GM19025 (cell line): Measurements from ENCODE around the gene UROC1.

Source experiments
- ATAC-seq: cut with Tn5 transposase; IDR thresholded peaks from one replicate; pipeline ENCODE4 v1.9.1; 2021; ENCODE audit warnings: mild to moderate bottlenecking, low read depth, moderate library complexity; ENCODE audit not compliant: unreplicated experiment

The UROC1 gene

DNA sequence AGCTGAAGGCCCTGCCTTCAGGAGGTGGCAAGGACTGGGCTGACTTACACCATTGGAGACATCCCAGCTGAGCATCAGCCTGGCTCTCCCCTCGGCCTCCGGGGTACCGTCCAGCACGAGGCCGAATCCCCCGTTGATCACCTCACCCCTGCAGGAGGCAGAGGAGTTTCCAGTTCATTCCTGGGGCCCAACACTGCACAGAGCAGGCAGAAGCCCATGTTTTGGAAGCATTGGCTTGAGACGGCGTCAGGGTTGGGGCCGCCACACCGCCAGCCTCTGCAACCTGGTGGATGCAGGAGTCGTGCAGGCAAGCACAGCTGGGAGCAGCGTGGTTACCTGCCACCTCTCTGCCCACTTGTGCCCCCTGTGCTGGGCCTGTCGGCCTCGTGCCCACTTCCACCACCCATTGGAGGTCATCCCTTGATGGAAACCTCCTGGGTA is 34.2 kb downstream of the UROC1 start:
- ATAC-seq, result no peak

DNA sequence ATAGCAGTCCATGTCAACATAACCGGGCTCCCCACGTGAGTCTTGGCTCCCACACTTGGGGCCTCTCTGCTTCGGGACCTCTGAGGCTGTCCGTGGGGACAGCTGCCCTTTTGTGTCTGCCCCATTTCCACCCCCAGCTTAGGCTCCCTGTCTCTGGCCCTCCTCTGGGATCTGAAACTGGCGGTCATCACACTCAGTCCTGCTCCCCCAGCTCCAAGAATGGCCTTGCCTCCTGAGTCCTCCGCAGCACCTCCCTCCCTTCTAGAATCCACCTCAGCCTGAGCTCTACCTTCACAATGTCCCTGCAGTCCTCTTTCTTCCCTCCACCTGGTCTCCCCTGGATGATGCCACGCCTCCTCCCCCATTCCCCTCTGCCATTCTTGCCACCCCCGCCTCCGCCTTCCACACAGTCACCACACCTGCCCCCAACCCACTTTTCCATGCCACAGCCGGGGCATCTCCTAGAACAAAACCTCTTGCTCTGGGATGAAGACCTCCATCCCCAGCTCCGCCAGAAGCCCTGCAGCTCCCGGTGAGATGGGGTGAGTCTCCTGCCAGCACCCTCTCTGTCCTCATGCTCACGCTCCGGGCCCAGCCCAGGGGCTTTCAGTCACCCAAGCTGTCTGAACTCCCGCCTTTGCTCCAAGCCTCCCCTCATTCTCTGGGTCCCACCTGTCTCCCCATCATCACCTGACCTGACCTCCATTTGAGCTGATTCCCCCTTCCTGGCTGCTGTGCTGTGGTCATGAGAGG is 34.9 kb downstream of the UROC1 start:
- no peak for ATAC-seq

DNA sequence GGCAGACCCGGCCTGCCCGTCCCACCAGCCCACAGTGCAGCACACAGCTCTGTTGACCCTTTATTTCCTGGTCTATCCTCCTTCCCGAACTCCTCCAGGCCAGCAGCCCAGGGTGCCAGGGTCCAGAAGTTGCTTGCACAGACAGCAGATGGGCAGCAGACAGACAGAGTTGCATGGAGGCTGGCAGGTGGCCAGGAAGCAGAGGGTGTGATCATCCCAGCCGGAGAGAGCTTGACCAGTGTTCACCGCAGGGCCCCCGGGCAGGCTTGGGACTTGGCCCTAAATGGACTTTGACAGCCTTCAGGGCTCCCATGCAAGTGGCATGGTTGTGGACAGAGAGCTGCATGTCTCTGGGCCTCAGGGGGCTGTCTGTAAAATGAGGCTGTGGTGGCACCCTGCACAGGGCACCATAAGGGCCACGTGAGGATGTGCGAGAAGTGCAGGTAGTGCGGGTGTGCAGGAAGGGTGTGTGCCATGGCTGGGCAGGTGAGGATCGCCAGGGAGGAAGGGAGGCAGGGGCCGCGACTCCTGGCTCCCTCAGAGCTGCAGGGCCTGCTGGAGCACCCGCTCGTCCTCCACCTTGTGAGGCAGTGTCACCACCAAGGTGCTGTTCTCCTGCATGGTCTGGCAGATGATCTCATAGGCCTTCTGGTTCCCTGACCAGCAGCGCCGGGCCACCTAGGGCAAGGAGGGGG is 35.6 kb downstream of the UROC1 start:
- ATAC-seq, result no peak

DNA sequence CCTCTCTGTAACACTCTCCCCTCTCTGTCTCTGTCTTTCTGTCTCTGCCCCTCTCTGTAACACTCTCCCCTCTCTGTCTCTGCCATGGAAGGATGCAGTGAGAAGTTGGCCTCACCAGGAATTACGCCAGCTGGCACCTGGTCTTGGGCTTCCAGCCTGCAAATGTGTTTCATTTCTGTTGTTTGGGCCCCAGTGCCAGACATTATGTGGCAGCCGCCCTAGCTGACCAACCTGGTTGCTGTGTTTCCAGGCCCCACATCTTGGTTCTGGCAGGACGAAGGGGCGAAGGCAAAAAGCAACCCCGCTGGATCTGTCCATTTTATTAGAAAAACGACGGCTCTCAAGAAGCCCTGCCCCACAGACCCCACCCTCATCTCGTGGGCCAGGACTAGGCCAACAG is 36.7 kb downstream of the UROC1 start:
- ATAC-seq, result no peak

DNA sequence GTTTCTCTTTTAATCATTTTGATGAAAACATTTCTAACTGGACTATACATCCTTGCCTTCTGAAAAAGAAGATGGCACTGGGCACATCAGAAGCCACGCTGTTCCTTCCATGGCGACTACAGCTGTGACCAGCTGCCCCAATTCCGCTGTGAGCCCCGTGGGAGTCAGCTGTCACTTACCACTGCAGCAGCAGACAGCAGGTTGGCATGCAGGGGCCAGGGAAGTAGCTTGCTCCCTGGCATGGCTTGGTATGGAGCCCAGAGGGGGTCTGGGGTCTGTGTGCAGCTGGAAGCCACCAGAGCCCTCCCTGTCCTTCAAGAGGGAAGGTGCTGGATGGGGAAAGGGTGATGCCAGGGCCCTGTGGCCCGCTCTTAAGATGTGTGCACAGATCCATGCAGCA is 37.4 kb downstream of the UROC1 start:
- no peak for ATAC-seq

DNA sequence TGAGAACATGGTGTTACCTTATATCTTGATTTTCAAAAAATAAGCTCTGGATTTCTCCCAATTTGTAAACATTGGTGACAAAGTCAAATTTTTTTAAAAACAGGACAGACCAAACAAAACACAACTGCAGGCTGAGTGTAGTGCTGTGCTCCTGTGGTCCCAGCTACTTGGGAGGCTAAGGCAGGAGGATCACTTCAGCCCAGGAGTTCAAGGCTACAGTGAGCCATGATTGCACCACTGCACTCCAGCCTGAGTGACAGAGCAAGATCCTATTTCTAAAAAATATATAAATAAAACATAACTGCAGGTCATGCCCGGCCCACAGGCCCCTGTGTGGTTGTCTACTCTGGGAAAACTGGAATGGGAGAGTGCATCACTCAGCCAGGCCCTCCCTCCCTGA is 37.9 kb downstream of the UROC1 start:
- ATAC-seq, result no peak

DNA sequence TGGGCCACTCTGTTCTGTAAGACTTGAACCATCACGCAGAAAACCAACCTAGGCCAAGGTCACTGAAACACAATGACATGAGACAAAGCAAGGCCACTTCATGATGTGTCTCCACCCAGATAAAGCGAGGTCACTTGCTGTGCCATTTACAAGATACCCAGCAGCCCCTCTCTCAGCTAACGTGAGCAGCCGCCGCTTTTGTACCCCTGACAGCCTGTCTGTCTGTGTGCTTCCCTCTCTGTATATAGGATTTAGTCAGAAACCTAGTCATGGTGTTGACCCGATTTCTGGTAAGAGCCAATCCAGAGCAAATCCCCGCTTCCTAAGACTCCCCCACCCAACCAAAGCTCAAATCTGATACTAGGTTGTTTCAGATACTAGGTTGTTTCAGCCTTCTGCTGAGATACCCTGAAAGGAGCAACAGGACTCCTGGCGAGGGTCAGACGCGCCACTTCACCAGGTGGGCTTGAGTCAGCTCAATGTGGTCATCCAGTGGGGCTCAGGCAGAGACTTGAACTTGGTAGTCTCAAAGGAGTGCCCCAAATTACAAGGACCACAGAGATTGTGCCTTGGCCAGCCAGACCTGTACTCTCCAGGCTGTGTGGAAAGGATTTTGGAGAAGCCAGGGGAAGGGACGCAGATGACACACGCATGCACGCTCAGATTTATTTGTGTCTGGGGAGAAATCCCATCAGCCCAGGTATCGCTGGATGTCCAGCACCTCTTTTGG is 38.8 kb downstream of the UROC1 start:
- ATAC-seq, result no peak

DNA sequence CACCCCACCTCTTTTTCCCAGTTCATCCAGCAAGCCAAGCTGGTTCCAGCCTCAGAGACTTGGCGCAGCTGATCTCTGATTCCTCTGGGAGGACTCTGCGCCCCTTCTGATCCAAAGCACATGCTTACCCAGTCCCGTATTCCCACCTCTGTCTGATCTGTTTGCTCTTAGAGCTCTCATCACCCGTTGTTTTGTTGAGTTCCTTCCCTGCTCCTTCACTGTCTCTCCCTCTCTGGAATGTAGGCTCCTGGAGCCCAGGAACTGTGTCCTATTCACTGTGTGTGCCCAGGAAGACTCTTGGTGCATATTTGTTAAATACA is 40.6 kb downstream of the UROC1 start:
- no peak for ATAC-seq

DNA sequence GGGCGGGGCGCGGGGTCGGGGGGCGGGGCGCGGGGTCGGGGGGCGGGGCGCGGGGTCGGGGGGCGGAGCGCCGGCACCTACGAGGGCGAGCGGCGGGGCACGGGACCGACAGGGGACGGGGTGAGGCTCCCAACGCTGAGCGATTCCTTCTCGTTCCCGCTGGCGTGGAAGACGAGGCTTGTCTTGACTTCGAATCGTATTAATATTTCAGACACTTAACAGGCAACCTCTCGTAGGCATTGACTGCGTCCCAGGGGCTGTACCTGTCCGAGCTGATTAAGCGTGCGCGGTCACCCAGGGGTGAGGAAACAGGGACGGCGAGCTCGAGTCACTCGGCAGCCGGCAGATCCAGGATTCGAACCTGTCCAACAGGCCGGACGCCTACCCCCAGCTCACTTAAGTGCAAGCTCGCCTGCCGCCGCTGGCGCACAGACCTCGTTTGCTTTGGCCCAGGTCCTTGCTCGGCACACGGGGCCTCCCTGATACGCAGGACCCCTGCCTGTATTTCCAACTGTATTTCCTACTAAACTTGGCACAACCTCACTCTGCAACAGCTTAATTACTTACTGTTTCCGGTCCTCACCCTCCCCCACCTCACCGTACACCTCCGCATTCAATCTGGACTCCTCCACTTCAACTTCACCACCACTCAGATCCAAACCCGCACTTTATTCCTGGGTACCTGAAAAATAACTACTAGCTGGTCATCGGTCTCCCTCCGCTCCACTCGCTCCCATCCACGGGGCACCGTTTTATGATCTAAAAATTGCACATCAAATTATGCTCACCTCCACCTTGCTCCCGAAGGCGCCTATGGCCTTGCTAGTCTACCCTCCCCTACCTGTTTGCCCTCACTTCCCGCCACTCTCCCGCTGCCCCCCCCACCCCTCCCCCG is 41.2 kb downstream of the UROC1 start:
- peak; percentile 4 for ATAC-seq

DNA sequence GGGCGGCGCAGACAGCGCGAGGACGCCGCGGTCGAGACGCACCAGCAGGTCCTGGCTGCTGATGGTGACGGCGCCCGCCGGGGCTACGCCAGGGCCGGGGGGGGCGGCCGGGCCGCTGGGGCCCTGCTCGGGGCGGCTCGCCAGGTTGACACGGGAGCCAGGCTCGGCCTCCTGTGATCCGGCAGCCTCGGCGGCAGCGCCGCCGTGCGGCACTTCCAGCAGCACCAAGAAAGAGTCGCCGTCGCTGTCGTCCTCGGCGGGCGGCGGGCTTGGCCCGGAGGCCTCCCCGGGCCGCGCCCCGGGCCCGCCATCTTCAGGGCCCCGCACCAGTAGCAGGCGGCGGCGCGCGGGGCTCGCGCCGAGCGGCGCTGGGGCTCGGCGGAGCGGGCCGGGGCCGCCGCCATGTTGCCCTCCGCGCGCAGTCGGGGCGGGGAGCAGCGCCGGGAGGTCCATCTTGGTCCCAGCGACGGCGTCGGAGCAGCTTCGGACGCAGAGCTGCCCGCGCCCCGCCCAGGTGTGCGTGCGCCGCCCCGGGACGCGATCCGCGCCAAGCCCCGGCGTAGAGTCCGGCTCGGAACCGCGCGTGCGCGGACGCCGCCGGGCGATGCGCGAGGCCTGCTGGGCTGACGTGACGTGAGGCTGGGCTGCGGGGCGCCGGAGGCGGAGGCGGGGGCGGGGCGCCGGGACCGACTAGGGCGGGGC is 42.0 kb downstream of the UROC1 start, which contains the start of gene ZXDC:
Gene ZXDC (minus strand): TSS at position 479 of the 702 bp plus-strand sequence. CDS start 26 bp downstream, at position 453.
- peak; percentile 81 for ATAC-seq

DNA sequence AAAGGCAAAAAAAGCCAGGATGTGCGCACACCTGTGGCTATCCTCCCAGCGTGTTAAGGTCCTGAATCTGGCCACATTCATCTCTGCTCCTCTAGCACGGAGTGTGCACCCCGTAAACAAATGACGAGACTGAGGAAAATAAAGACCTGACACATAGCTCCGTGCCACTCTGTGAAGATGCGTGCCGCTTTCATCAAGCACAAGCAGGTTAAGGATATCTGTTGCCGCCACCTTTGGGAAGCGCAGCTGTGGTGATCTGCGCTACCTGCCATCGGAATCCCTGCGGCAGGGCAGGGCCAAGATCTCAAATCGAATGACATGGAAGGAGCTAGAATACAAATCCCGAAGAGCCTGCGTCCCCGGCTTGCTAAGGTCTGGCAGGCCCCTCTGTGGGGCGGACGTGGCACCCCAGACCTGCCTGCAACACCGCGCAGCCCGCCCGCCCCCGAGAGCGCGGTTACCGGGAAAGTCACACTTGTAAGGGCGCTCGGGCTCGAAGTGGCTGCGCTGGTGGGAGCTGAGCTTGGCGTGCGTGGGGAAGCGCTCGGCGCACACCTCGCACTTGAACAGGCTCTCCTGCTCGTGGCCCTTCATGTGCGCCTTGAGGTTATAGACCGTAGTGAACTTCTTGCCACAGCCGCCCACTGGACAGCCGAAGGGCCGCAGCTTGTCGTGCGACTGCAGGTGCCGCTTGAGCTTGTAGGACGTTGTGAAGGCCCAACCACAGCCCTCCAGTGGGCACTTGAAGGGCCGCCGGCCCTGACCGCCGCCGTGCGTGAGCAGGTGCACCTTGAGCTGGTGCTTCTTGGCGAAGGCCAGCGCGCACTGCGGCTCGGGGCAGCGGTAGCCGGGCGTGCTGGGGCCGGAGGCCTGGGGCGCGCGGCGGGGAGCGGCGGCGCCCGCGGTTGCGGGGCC is 42.8 kb downstream of the UROC1 start:
- peak; percentile 1 for ATAC-seq

DNA sequence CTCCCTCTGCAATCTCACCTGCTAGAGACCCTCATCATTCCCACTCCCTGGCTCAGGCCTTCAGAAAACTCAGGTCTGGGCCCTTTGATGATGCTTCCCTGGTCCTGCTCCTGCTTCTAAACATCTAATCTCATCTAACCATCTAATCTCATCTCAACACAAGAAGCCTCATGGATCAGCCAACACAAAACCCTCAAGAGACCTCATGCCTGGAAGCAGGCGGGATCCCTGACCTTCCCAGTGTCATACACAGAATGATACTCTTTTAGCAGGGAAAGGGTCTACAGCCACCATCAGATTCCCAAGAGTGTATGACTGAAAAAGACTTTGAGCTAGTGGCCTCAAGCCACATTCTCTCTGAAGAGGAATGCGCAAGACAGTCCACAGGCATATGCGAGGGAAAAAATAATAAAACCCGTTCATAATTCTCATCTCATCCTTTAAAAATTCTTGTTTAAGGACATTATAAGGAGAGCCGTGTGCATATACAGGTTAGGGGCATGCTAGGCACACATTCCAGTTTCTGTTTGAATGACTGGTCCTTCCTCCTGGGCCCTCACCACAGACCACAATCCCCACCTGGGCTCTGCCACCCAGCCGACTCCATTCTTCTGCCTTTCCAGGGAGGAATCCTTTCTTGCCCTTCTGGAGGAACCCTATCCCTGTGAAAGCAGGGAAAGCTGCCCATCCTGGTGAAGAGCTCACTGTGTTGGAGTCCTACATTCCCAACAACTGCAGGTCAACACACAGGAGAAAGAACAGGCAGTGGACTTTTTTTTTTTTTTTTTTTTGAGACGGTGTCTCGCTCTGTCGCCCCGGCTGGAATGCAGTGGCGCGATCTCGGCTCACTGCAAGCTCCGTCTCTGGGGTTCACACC is 44.0 kb downstream of the UROC1 start:
- ATAC-seq, result no peak

DNA sequence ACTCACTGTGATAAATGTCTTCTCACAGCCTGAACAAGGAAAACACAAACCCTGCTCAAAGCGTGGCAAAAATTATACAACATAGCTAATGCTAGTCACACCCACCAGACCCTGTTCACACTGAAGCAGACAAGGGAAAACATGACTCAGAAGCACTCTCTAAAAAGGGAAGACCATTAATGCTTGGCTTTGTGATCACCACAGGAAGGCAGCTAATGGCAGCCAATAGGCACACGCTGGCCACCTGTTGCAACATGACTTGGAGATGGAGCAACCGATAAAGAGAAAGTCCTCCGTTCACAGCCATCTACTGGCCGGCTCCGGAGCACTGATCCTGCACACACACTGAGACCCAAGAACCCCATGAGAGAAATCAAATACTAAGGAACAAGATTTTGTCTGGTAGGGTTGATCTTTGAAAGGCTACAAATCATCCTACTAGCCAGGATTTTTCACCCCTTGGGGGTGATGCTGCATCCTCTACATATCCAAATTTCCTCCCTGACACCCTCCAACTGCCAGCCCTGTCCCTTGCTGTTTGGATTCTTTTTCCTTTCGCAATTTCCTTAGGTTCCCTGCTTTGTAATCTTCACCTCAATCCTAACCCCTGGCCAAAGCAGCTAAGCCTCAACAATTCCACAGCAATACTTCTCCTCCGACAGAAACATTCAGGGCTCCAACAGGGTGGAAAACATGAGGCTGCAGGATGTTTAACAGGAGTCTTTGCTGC is 45.1 kb downstream of the UROC1 start:
- ATAC-seq, result no peak

DNA sequence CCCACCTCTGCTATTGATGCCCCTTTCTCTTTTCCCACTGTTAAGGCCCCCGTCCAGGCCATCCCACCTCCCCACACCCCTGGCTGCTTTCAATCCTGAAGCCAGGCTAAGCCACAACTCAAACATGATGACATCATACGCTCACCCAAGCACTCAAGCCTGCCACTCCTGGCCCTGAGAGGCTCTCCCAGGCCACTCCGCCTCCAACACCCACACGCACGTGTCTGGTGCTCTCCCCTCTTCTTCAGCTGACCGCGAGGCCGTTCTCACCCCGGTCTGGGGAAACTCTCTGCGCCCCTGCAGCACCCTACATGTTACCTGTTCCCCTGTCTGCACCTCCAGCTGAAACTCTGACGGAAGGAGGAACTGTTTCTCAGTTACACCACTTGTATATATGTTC is 48.1 kb downstream of the UROC1 start:
- ATAC-seq, result no peak

DNA sequence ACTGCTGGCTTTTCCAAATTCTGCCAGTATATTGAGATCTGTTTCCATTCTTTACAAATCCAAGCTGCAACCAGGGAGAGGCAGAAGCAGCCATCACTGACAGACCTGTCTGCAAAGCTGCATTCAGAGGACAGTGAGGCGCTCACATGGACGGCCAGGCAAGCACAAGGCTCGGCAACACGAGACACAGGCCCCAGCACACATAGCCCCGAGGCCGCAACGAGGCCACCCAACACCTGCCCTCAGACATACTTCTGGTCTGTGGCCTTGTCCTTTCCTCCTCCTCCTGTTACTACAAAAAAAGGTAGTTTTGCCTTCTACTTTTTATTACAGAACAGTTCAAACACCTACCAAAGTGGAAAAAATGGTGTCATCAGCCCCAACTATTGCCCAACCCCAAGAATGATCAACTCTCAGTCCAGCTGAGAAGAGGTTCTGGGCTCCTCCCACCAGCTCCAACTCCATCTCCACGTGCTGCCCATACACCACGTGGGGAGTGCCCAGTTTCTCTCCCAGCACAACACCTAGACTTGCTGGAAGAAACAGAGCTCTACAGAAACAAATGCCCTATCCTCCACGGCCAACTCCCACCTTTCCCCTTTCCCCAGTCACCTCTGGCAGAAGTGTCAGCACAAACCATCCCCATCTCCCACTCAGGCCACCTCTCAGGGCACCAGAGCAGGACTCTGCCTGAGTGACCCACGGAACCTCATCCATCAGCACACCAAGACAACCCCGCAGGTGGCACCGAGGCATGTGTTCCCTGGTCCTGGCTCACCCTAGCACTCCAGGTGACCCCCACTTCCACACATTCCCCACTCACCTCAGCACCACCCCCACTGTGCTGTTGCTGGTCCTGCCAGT is 49.3 kb downstream of the UROC1 start:
- ATAC-seq, result no peak

DNA sequence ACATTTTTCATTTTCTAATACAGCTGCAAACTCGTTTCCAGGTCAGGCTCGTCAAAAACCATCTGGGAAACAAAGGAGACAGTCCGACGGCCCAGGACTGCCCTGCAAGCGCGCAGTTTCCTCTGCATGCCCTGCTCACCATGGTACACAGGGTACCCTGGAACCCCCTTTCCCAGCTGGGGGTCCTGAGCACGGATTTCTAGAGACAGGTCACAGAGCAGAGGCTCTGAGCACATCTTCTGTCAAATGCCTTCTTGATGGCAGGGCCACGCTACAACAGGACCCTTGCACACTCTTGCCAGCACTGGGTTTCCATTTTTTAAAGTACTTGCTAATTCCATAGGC is 50.0 kb downstream of the UROC1 start:
- no peak for ATAC-seq
